HL-60 (cell line): ENCODE measurements around the gene DNLZ.

Source experiments
- DNase-seq, 2 experiments: peaks; one replicate each; pipeline ENCODE4 v3.0.0-alpha.2; 2010 to 2020; ENCODE audit warnings: low read depth in 1 of 2, low spot score in 1 of 2
- H3K27ac ChIP-seq: fragments of 250-450 bp; sonication (Bioruptor Pico); replicated peaks from 2 replicates; pipeline ENCODE4 v1.5.1; 2020; ENCODE audit warnings: mild to moderate bottlenecking, moderate library complexity
- H3K27me3 ChIP-seq: fragments of 250-450 bp; sonication (Bioruptor Pico); 2 replicates; pipeline ENCODE4 v1.5.1; 2021; ENCODE audit warnings: mild to moderate bottlenecking, moderate library complexity; ENCODE audit not compliant: insufficient read depth, poor library complexity, severe bottlenecking
- H3K4me3 ChIP-seq: replicated peaks from 2 replicates; pipeline ENCODE4 v1.5.1; 2011; ENCODE audit warnings: mild to moderate bottlenecking, control low read depth, low read length; ENCODE audit not compliant: insufficient read depth
- CTCF ChIP-seq: IDR thresholded peaks from one replicate; pipeline ENCODE4 v1.5.1; 2011; ENCODE audit warnings: low read length, control low read depth, inconsistent platforms; ENCODE audit not compliant: insufficient read depth
- GABPA ChIP-seq: IDR thresholded peaks from 2 replicates; pipeline ENCODE4 v1.6.1; 2012; ENCODE audit warnings: low read depth
- POLR2AphosphoS5 ChIP-seq: IDR thresholded peaks from 2 replicates; pipeline ENCODE4 v1.6.1; 2012; ENCODE audit warnings: low read depth
- REST ChIP-seq: IDR thresholded peaks from 2 replicates; pipeline ENCODE4 v1.6.1; 2012; ENCODE audit warnings: low read depth; ENCODE audit not compliant: insufficient replicate concordance
- SPI1 ChIP-seq: IDR thresholded peaks from 2 replicates; pipeline ENCODE4 v1.6.1; 2012; ENCODE audit warnings: low read depth, mild to moderate bottlenecking, borderline replicate concordance

DNLZ gene

GRCh38 chr9:136371533-136371880 is 8.0 kb upstream of the DNLZ start:
- no peak for TF ChIP-seq GABPA
- no peak for TF ChIP-seq POLR2AphosphoS5
- TF ChIP-seq SPI1 = no peak
- no peak for TF ChIP-seq REST
- no peak for TF ChIP-seq CTCF
- no peak for DNase-seq

GRCh38 chr9:136370687-136371532 is 7.4 kb upstream of the DNLZ start:
- Histone ChIP-seq H3K27ac (no peak overlapping the region), H3K4me3 (no peak overlapping the region), H3K27me3 (no peaks in the 10 kb centered on the region)
- TF ChIP-seq GABPA (no peak), CTCF (no peak), POLR2AphosphoS5 (no peak), SPI1 (no peak), REST (no peak)
- no peak for DNase-seq

More at GRCh38 chr9:136371533-136371880, 8.0 kb upstream of the DNLZ start:
- no peaks in the 10 kb centered on the region for H3K27me3 ChIP-seq
- no peak overlapping the region for H3K4me3 ChIP-seq
- H3K27ac ChIP-seq = peak overlapping the region; percentile 91

- H3K27me3 ChIP-seq = no peaks in the 10 kb centered on the region
- DNase-seq = no peak
- TF ChIP-seq POLR2AphosphoS5 (no peak), CTCF (no peak), SPI1 (no peak), GABPA (no peak), REST (no peak)
- H3K27ac ChIP-seq = no peak overlapping the region
- H3K4me3 ChIP-seq = no peak overlapping the region
Measured at GRCh38 chr9:136370037-136370436, 6.5 kb upstream of the DNLZ start.
